GM21723 (cell line): ENCODE results near the gene FCER1A.

Experiments used
- ATAC-seq: cut with Tn5 transposase; IDR thresholded peaks from one replicate; pipeline ENCODE4 v1.9.1; 2021; ENCODE audit warnings: mild to moderate bottlenecking, moderate library complexity; ENCODE audit not compliant: unreplicated experiment

Gene FCER1A

DNA sequence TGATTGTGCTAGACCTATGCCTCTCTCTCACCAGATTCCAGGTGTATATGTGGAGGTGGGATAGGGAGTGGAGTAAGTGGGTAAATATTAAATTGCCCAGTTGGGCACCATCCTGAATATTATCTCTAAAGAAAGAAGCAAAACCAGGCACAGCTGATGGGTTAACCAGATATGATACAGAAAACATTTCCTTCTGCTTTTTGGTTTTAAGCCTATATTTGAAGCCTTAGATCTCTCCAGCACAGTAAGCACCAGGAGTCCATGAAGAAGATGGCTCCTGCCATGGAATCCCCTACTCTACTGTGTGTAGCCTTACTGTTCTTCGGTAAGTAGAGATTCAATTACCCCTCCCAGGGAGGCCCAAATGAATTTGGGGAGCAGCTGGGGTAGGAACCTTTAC lies at the start of gene FCER1A:
FCER1A (plus strand) TSS at position 242 of the 400 bp plus-strand sequence; CDS start at position 271, 29 bp downstream.
- no peak for ATAC-seq

DNA sequence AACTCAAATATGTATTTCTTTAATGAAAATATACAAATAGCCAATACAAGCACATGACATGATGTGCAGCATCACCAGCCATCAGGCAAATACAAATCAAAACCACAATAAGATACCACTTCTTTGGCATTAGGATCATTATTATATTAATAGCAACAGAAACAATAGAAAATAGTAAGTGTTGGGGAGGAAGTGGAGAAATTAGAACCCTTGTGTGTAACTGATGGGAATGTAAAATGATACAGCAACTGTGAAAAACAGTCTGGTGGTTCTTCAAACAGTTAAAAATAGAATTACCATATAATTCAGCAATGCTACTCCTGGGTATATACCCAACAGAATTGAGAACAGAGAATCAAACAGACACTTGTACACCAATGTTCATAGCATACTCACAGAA lies 40.8 kb upstream of the FCER1A start:
- no peak for ATAC-seq

DNA sequence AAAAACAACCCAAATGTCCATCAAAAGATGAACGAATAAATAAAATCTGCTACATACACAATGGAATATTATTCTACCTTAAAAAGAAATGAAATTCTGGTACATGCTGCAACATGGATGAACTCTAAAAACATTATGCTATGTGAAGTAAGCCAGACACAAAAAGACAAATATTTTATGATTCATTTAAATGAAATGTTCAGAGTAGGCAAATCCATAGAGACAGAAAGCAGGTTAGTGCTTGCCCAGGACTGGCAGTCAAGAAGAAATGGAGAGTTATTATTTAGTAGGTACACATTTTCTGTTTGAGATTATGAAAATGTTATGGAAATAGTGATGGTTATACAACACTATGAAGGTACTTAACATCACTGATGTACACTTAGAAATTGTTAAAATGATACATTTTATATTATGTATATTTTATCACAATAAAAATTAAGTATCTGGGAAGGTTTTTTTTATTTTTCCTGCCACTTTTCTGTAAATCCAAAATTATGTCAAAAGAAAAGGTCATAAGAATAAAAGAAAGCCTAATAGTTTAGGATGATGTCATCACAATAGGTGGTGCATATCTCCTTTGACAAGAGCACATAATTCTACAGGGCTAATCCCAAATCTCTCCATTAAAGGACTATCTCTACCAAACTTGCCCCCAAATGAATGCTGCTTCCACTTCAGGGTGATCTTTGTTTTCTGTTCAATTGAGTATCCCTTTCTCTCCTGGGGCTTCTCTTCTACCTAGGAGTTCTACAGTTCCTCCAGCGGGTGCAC lies 40.2 kb upstream of the FCER1A start:
- ATAC-seq, result no peak

DNA sequence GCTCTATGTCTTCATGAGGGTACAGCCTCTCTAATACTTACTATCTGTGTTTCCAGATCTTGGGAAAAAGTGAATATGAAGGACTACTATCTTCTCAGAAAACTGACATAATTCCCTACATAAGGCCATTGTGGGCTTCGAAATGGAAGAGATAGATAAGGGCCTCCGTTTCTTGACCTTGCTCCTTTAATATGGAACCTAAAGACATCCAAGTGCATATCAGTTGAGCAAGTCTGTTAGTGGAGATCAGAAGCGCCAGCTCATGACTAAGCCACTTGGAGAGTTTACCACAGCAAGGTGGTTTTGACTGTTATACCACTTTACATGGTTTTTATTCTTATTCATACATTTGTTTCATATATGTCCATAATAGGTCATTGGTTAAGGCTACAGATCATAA lies 35.3 kb upstream of the FCER1A start:
- no peak for ATAC-seq

DNA sequence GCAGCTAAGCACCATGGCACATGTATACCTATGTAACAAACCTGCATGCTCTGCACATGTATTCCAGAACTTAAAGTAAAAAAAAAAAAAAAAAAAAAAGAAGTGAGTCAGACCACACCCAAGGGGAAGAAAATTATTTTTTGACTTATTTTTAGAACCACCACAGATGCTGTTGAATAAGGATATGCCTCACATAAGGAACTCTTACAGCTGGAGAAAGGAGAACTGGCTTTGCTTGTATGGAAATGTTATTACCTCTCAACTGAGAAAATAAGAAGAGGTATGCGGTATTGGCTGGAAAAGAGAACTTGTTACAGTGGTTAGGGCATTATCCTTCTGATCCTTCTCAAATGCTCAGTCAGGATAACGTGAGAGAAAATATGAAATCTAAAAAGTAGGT lies 27.5 kb upstream of the FCER1A start:
- ATAC-seq, result no peak

DNA sequence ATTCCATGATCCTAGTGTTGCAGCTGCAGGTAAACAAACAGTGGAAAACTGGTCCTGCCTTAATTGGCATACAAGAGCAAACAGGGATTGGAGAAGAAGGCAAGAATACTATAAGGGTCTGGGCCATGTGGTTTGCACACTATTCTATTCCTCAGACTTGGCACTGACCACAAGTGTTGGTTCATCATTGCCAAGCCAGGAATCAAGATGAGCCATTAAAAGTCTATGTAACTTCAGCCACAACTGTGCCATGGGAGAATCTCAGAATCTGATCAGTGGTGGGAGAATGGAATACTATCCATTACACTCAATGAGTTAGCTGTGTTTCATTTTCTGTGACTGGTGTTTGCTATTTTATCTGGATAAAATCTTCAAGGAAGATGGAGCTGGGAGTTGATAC lies 26.2 kb upstream of the FCER1A start:
- ATAC-seq, result no peak

DNA sequence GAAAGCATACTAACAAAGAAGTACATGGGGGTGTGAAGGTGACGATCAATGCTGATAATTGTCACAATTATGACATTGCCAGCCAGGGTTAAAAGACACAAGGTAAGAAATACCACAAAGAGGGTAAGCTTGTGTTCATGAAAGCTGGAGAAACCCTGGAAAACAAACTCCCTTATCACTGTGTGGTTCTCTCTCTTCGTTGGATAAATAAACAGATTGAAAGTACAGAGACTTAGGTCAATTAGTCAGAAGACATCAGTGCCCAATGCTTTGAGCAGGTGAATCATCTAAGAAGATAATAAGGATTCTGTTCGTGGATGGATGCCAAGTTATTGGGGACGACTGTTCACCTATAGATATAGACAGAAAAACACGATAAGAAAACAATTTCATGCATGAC lies 22.4 kb upstream of the FCER1A start:
- ATAC-seq, result no peak

DNA sequence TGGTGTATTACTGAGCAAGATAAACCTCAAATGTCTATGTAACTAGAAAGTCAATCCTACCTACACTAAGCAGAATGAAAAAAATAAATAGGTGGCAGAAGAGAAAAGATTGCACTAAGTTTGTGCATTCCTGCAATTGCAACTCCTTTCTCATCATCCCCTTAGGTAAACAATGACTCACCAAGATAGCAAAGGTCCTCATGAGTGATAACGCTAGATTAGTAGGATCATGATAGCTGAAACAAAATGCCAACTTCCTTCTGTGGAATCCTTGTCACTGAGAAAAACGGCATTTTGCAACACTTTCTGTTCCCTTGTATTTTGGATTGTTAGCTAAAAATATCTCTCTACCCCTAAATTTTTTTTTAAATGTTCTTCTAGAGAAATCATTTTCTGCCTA lies 20.0 kb upstream of the FCER1A start:
- no peak for ATAC-seq

DNA sequence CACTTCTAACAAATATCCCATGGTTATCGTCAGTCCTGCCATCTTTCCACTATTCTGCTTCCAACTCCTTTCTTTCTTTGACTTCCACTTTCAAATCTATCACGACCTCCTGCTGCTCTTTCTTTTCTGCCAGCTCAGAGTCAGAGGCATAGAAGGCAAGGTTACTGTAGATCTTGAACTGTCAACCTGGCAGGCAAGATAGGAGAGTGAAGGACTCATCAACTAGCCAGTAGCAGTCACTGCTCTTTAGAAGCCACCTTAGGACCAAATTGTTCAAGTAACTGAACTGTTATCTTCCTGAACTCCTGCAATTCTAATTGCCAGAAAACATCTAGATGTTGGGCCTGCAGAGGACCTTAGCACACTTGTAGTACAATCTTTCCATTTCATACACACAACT lies 13.1 kb upstream of the FCER1A start:
- ATAC-seq, result no peak

DNA sequence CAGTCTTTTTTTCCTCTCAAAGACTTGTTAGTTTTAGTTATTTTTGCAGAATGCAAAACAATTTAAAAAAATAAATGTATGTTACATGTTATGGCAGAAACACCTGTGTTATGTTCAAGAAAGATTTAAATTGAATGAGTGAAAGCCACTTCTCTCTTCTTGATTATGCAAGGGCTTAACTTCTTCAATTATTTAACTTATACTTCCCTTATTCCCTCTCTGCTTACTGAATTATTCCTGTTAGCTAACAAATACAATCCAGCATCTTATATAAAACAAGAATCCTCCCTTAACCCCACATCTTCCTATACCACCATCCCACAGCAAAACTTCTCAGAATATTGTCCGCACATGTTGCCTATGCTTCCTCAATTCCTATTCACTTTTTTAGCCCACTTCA lies 10.7 kb upstream of the FCER1A start:
- no peak for ATAC-seq

DNA sequence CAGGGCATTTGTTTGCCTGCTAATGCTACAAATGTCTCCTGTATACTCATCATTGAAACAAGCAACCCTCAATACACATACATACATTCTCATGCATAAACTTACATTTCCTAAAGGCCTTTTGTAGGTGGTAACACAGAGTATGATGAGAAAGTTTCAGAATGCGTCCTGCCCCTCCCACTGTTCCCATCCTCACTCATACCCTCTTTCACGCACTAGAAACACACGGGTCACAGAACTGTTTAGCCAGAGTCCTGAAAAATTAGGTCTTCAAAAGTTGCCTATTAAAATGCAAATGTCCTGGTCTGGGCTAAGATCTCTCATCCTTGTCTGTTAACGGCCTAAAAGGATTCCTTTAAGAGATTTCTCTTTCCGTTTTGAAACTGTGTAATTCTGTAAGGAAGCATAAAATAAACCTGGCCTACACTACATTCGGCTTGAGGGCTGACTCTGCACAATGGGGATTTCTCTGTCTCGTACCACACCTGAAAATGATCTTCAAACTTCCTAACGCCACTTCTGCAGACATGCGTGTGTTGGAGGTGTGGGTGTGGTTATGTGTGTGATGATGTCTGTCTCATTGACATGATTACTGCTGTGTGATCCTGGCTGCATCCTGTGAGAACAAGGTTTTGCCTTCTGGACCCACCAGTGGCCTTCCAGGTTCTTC lies 5.3 kb upstream of the FCER1A start:
- no peak for ATAC-seq

DNA sequence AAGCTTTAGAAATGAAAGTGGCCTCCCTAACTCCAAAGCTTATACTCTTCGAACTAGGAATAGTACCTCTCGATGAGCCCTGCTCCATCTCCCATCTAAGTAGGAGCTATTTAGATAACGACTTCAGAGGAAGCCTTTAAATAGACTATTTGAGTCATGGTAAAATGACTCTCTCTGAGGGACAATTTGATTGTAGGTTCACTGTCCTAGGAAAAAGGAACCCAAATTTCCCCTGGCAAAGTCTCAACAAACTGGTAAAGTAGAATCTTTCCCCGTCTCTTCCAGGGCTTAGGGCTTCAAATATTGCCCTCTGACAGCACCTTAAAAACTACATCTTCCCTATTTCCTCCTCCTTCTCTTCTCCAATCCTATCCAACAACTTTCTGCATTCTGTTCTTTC lies 2.0 kb upstream of the FCER1A start:
- ATAC-seq, result no peak

DNA sequence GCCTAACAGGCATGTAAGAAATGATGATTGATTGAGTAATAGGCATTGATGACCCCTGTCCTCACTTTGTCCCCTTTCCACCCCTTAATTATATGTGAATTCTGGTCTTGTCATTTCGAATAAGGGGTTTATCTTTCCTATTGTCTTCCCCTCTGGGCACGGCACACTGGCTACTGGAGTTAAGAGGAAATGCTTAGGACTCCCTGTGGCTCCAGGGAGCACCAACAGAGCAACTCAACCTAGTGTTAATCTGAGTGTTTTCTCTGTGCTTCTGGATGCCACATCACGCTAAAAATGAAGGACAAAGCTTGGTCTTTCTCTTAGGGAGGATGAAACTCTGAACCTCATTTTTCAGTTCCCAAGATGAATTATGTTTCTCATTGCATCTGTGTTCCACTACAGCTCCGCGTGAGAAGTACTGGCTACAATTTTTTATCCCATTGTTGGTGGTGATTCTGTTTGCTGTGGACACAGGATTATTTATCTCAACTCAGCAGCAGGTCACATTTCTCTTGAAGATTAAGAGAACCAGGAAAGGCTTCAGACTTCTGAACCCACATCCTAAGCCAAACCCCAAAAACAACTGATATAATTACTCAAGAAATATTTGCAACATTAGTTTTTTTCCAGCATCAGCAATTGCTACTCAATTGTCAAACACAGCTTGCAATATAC lies 5.3 kb downstream of the FCER1A start:
- no peak for ATAC-seq

DNA sequence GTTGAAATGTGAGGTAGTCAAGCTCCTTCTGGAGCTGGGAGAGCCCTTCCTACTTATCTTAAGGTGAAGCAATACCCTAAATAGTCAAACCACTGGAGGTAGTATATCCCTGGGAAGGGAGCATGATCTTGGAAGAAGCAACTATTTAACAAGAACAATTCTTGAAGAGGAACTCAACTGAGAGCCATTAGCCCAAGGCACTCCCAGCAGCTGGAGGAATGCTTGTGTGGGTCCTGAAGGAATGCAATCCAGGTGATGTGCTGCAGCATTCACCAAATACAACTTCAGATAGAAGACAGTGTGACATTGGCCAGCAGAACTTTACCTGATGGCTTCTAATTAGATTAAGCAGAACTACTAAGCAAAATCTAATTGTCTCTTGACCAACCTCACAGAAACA lies 9.5 kb downstream of the FCER1A start:
- no peak for ATAC-seq

DNA sequence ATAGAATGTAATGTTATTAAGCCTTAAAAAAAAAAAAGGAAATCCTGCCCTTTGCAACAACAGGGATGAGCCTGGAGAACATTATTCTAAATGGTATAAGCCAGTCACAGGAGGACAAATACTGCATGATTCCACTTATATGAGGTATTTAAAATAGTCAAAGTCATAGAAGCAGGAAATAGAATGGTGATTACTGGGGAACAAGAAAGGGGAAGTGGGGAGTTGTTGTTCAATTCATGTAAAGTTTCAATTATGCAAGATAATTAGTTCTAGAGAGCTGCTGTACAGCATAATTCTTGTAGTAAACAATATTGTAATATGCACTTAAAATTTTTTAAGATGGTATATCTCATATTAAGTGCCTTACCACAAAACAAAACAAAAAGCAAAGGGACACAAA lies 13.2 kb downstream of the FCER1A start:
- ATAC-seq, result no peak

DNA sequence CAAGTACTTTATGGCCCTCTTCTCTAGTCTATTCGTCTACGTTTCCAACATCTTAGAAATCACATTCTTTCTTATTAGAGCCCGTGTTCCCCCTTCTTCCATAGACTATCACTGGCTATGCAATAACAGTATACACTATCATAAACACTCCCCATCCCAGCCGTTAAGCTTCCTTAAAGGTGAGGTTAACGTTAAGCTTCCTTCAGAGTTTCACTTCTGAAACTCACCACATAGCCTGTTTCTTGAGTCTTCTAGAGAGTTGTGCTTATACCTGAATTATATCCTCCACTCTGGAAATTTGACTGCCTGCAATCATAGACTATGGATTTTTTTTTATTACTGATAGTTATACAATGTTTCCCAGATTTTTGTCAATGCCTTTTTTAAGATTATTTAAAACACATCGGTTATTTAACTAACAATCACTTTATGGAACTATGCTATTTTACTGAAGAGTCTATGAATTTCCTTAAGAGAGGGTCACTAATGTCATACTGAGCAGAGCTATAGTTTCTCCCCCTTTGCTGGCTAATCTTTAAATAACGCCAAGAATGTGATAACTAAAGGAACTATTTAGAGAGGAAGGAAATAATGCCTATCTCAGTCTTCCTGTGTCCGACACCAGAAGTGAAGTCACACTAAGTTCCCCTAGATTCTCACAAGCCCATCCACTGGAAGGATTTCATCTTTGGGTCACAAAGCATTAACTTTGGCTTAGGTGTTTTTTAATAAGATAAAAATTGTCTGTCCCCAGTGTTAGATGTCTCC lies 16.8 kb downstream of the FCER1A start:
- ATAC-seq, result no peak

DNA sequence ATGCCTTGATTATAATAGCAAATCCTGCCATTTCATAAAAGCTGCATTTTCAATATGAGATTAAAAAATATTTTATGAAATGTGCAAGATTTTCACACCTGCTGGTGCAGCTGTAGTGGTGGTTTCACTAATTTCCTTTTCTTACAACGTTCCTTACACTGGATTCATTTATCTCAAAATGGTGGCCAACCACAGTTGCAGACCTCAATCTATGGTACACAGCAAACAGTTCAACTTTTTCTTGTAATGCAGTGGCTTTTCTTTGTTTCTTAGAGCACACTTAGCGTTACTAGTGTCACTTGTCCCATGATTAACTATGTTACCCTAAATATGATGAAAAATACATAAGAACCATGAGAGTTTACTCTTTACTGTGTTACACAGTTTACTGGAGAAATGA lies 32.7 kb downstream of the FCER1A start:
- ATAC-seq, result no peak

DNA sequence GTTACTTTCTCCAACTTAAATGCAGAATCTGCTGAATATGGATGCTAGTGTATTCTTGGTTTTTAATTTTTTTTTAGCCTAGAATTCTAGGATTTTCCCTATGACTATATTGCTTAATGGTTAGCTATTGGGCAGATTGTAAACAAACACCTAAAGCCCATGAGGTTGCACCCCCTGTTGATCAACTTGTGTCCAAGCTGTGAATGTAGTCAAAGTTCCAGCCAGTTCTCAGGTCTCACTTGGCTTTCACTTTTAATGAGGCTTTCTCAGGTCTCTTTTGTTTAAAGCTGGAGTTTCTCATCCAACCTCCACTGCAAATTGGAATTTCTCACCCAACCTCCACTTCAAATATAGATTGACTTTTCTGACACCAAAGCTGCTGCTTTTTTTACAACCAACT lies 35.9 kb downstream of the FCER1A start:
- no peak for ATAC-seq

DNA sequence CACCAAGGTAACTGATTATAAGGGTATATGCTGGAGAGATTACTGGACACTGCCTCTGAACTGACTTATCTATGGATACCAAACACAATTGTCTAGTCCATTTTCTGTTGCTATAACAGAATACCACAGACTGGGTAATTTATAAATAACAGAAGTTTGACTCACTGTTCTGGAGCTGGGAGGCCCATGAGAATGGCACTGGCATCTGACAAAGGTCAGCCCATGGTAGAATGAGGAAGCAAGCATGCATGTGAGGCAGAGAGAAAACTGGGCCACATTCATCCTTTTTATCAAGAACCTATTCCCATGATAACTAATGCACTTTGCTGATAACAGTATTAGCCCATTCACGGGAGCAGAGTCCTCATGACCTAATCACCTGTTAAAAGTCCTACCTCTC lies 37.4 kb downstream of the FCER1A start:
- ATAC-seq, result no peak

DNA sequence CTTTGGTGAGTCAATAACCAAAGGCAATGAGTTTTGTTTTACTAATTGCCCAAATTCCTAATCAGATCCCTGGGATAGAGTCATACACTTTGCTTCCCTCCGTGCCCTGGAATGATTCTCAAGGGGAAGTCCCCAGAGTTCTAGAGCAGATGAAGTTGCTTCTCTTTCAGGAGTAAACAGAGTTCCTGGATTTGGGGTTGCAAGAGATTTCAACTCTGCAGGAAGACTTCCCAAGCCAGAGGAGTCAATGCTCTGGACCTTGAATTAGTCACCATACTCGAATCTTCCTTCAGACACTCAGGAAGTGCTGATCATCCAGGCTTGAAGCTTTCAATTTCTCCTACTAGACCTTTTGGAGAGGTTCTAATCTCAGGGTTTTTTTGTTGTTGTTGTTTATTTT lies 39.6 kb downstream of the FCER1A start:
- ATAC-seq, result no peak

DNA sequence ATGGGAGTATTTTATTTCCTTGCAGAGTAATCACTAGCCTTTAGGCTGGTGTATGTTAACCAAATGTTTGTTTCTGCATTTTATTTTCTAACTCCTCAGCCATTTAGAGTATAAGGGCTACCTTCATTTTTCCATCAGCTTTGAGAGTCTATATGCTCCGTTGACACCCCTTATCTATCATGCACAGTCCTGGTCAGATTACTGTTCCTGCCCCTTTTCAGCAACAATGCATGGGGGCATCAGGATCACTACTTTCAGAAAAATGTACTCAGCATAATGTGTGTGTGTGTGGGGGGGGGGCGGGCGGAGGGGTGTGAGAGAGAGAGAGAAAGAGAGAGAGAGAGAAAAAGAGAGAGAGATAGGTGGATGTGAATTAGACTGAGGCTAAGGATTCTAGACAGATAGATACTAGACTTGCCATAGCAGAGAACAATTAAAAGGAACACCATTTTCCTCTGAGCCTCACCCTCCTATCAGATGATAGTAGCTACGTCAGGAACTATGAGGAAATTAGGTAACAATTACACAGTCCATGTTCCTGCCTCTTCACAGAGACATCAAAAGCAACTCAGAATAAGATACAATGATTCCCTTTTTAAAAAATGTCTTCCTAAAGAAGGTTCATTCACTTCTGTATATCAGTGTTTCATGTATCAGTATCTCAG lies 40.8 kb downstream of the FCER1A start:
- ATAC-seq, result no peak
